GM19455 (cell line): ENCODE results near the gene ABL1.
"Not testable (repeated sequence)": the region's sequence is repeated elsewhere in the genome, so short reads cannot be mapped to it uniquely, and the experiment has no call there.

ENCODE experiments used
- ATAC-seq: cut with Tn5 transposase; IDR thresholded peaks from one replicate; pipeline ENCODE4 v1.9.1; 2021; ENCODE audit not compliant: unreplicated experiment

ABL1 gene

DNA sequence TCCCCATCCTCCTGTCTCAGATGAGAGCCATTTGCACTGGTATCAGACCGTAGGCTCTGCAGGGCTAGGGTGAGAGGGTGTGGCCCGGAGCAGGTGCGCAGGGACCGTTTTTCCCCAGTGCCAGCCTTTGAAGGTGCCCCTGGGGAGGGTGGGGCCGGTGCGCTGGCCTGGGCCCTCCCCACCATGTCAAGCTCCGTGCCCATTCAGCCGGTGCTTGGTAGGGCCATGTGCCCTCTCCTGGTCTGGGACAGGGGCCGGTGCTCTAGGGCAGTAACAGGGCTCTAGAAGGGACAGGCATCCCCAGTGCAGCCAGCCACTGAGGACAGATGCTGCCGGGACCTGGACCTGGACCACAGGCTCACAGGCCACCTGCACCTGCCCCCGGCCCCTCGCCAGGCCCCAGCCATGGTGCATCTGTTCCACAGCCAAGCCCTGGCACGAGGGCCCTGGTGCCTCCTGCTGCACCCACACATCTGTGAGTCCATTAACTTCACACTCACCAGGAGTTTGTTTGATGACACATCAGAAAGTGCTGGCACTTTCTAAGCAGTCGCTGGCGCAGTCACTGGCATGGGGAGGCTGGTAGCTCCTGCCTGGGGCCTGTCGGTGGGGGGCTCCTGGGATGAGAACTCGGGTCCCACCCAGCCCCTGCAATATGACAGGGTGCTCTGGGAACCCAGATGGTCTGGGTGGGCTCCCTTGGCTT lies 66.6 kb downstream of the ABL1 start:
- no peak for ATAC-seq

DNA sequence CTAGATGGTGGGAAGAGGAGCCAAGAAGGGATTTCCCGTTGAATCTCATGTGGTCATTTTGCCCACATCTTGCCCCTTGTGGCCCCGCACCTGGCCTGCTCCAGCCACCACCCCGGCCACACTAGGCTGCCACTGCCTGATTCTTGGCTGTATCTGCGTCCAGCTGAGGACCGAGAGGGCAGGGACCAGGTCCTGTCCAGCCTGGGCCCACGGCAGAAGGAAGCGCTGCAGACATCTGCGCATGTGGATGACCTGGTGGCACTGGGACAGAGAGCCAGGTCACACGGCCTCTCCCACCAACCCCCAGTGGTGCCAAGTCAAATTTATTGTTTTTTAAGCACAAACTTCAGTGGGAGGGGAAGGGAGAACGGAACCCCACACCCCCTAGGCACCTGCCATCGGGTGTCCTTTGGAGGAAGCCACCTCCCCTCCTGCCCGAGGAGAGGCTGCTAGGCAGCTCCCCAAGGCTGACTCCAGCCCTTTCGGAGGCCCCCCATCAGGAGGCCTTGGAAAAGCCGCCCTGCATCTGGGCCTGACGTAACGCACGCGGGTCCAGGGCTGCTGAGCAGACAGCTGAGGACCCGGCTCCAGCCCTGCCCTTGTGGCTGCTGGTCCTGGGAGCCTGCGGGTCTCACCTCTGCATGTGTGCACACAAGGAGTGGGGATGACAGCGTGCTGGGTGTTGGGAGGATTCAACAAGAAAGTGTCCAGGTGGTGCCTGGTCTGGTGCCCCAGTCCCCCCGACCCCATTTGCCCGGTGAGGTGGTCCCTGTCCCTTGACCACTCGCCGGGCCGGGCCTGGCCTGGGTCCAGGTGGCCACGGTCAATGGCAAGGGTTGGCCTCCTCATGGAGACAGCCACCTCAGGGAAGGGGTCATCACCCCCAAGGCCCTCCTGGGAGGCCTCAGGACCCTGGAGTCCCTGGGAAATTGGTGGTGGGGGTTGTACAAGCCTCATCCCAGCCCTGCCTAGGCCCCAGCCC lies 67.4 kb downstream of the ABL1 start:
- ATAC-seq: no peak

DNA sequence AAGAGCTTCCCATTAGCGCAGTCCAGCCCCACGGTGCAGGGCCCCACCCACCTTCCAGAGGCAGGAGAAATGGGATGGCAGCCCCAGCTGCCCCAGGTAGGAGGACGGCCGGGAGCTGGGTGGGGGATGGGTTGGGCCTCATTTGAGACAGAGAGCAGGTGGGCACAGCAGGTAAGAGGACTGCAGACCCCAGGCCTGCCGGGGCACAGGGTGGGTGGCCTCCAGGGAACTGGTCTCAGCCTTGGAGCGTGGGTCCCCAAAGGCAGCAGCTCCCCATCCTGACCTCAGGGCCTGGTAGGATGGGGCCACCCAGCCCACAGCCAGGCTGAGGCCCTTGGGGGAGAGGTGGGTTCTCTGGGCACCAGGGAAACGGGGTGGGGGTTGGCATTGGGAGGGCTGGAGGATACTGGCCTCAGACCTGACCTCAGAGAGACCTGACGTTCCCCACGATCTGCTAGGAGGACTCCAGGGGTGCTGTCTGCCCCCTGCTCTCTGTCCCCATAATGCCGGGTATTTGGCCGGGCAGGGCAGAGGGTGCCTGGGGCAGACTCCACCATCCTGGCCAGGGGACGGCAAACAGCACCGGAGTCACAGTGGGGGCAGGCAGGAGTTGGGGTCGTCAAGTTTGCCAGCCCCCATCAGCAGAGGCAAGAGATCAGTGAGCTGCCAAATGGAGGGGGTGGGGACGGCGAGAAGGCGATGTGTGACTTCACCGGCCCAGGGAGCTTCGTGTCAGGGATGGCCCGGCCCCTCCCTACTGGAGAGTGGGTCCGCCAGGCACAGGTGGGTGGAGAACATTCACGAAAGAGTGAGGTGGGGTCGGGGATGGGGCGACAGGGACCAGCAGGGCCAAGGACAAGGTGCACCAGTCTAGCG lies 68.4 kb downstream of the ABL1 start:
- ATAC-seq: no peak

DNA sequence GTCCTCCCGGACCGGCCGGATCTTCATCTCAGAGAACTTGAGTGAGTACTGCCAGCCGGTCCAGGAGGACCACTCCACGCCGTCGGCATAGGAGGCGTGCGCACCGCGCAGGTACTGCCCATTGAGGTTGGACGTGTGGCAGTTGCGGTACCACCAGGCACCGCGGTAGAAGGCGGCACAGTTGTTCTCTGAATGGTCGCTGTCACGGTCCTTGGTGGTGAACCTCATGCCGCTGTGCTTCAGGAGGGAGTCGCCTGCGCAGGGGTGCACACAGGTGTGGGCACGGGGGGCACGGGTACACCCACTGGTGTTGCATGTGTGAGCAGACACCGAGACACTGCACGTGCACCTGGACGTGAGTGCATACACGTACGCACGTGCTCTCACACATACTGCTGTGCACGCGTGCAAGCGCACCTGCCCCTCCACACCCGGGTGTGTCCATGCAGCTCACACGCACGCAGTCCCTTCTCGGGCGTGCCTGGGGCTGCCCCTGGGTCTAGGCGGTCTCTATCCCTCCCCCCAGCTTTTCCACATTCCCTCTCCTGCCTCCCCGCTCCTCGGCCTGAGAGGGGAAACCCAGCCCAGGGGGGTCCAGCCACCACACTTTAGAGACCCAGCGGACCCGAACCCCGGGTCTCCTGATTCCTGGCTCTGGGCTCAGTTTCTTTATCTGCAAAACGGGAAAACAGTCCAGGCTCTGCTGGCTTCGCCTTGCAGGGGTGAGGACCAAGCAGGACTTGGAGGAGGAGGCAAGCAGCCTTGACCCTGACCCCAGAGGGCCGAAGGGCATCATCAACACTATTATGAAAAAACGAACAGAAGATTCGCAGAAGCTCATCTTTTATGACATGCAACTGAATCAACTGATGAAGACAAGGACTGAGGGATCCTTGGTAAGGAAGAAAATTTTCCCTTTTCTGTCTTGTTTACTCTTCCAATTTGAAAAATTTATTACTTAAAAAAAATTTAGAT lies 69.3 kb downstream of the ABL1 start:
- ATAC-seq: no peak

DNA sequence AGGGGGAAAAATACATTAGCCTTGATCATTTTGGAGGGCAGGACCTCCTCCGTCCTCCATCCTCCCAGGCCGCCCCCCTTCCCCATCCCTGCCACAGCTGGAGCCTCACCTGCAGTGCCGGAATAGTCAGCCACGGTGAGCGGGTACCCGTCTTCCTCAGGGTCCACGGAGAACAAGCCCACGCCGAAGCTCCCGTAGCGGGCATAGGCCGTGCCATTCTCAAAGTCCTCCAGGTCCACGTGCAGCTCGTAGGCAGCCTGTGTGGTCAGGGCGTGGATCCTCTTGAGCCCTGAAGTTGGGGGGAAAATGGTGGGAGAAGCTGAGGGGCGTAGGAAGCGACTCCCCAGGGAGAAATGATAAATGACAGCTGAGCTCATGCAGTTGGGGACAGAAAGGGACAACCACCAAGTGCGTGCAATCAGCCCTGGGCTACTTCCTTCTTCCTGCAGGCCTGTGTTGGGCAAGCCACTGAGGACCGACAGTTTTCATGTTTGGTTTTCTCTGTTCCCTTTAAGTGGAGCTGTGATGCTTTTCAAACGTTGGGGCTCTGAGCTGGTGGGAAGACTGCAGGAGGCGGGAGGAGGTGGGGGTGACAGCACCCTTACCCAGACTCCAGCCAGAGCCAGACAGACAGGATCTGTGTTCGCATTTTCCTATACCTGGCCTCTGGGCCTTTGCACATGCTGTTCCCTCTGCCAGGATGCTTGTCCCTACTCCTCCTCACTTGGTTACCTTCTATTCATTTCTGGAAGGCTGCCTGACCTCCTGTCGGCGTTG lies 70.3 kb downstream of the ABL1 start:
- ATAC-seq: no peak

DNA sequence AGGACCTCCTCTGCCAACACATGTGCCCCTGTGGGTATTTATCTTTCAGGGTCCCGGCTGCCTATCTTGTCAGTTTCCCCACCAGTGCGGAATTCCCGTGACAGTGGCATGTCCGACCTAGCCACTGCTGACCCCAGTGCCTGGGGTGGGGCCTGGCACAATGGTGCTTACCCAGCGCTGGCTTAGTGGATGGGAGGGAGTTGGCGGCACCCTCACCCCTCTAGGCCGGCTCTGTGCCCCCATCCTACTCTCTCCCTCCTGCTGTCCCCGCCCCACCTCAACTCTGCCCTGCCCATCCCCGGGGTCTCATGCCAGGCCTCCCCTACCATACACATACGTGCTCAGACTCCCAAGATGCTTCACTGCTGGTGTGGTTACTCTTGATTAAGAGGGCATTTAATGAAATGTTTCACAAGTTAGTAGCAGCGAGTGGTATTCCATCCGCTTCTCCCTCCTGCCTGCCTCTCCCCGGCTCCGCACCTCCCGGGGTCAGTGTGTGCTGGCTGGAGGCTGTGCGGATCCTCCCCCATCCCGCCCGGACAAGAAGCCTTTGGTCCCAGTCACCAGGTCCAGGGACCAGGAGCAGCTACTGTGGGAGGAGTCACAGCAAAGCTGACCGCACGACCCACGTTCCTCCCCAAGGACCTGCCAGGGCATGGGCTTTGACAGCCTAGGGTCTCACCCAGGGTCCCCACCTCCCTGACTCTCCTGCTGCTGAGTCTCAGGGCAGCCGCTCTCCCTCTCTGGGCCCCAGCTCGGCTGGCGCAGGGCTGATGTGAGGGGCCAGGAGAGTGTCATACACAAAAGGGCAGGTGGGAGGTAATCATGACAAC lies 71.1 kb downstream of the ABL1 start:
- ATAC-seq: no peak

DNA sequence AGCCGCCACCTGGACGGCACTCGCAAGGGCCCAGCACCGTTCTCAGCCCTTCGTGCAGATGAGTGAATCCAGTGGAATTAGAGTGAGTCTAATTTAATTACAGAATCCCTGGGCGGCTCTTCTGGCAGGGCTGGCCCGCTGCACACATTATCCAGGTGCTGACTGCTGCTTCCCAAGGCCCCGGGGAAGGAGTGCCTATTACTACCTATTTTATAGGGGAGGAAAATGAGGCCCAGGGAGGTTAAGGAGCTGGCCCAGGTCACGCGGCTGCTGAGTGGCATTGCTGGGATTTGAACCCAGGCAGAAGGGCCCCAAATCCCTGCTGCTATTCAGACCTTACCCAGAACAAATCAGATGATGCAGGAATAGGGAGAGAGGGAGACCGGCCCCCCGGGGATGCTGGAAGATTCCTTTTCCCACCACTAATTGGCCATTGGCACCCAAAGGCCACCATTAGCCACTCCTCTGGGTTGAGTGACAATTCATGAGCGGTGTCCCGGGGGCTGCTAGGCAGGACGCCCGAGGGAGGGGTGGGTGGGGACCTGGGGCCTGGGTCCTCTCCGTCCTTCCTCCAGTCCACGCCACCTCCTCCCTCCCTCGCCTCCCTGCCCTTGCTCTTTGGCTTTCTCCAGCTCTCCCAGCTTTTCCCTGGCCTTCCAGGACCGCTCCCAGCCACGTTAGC lies 71.8 kb downstream of the ABL1 start:
- no peak for ATAC-seq

DNA sequence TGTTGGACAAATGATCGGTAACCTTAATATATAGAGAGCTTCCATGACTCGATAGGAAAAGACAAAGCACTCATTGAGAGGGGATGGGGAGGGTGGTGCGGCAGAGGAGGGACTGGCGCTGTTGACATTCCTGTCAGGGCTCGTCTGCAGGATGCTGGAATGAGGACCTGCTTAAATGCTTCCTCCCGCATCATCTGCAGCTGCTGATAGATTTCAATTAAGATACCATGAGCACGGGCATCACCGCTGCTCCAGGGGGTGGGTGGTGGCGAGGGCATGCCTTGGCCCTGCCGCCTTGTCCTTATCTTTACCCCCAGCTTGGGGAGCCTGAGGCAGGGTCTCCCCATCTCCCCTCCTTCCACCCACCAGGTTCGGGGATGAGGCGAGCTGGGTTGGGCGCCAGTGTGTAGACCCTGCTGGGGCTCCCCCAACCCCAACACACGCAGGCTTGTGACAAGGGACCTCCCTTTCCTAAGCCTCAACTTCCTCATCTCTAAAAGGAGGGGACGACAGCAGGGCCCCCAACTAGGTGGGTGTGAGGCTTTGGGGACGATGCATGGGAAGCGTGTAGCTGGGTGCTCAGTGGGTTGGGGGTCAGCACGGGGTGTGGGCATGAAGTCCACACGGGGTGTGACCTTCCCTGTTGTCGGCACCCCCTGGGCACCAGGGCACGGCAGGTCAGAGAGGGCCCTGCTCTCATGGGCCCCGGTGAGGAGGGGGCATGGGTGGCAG lies 73.3 kb downstream of the ABL1 start:
- no peak for ATAC-seq

DNA sequence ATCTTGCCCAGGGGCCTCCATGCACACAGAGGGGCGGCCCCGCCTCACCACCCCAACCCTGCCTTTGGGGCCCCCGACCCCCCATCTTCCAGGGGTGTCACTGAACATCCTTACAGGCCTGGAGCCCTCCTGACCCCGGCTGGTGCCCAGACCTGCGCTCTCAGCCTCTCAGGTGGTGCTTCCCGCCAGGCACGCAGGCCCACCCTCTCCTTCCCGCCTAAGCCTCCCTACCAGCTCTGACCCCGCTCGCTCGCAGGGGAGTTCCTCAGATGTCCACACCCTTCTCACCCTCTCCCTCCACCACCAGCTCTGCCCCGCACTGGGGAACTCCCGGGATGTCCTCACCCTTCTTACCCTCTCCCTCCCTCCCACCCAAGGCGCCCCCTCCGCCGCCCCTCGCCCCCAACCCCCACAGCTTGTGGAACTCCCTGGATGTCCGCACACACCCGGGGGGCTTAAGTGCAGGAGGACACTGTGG lies 73.9 kb downstream of the ABL1 start:
- no peak for ATAC-seq

DNA sequence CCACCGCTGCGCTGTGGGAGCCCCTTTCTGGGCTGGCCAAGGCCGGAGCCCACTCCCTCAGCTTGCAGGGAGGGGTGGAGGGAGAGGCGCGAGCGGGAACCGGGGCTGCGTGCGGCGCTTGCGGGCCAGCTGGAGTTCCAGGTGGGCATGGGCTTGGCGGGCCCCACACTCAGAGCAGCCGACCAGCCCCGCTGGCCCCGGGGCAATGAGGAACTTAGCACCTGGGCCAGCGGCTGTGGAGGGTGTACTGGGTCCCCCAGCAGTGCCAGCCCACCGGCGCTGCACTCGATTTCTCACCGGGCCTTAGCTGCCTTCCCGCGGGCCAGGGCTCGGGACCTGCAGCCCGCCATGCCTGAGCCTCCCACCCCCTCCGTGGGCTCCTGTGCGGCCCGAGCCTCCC lies 75.0 kb downstream of the ABL1 start:
- not testable (repeated sequence) for ATAC-seq

DNA sequence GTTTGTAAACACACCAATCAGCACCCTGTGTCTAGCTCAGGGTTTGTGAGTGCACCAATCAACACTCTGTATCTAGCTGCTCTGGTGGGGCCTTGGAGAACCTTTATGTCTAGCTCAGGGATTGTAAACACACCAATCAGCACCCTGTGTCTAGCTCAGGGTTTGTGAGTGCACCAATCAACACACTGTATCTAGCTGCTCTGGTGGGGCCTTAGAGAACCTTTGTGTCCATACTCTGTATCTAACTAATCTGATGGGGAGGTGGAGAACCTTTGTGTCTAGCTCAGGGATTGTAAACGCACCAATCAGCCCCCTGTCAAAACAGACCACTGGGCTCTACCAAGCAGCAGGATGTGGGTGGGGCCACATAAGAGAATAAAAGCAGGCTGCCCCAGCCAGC lies 75.6 kb downstream of the ABL1 start:
- not testable (repeated sequence) for ATAC-seq

DNA sequence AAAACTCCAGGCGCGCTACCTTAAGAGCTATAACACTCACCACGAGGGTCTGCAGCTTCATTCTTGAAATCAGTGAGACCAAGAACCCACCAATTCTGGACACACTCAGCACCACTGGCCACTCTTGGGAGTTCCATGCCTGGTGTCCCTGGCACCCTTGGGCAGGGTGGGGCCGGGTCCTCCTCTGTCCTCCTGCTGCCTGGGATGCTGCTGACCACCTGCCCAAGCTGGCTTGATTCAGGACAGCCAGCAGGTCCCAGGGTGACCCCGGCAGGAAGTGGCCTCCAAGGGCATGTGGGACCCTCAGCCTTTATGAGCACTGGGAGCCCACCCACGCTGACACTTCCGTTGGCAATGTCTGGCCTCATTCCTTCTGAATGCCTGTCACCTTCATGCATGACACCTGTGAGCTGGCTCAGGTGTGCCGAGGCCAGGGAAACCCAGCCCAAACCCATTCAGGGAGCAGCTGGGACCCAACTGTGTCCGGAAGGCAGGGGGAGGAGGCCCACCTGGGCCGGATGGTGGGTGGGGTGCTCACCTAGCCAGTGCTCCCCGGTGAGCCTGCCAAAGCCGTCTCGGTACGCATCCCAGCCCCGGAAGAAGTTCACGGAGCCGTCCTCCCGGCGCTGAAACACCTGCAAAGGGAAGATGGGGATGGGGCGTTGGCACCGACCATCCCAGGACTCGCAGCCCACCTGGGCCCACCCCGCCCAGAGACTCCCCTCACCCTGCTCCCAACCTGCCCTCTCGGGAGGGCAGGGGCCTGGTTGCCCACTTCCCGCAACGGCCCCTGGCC lies 76.4 kb downstream of the ABL1 start:
- ATAC-seq: no peak

DNA sequence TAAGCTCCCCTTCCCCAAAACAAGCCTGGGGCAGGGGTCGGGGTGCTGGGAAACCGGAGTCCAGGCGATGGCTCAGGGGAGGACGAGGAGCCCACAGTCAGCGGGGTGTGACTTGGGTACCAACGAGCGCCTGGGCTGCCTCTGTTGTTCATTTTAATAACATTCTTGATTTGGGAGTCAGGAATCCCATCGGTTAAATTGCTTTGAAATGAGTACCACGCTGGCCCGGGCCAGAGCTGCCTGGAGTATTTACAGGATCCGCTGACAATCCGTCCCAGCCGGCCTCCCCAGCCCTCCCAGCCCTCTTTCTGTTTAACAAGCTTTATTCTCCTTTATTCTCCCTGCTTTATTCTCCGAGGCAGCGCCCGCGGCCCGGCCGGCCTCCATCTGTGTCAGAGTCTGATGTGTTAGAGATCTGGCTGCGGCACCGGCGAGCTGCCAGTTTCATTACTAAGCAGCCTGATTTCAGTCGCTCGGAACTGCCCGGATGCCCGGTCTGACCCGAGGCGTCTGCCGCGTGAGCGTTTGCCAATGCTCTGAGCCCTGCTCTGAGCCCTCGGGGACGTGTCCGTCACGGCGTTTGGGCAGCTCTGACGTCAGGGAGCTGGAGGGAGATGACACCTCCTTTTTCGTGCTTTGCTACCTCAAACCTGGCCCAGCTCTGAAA lies 78.0 kb downstream of the ABL1 start:
- no peak for ATAC-seq

DNA sequence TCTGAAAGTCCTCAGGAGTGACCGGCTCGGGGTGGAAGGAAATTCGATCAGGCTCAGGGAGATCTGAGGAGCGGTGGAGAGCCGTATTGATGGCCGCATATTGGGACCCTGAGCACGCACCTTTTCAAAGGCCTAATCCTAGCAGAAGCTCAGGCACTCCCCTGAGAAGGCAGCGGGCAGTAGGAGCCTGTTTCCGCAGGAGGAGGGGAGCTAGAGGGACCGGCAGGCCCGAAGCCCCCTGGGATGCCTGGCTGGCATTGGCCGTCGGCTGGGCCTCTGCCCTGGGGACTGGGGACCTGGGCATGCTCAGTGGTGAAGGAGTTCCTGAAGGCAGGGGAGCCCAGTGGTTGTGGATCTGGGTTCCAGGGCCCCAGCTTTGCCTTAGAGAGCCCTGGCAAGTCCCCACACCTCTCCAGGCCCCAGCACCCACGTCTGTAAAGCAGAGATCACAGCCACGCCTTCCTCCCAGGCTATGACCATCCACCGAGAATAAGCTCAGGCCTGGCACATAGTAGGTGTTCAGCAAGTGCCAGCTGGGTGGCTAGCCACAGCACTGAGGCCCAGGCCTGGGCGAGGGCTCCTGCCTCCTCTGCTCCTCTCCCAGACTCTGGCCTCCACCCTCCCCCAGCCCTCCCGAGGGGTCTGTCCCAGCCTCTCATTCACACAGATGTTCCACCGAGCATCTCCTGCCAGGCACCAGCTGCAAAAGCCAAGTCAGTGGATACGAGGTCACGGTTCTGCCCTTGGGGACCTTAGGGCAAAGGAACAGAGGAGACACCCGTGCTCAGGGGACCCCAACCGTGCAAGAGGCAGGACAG lies 78.8 kb downstream of the ABL1 start:
- ATAC-seq: no peak
